CD14-positive monocyte (primary cell): ENCODE measurements around the gene LCNL1. TPM values are rescaled to one million over a fixed set of nuclear protein-coding genes. Genes with fewer than 3 reads are reported as not detected.
A peak's percentile ranks its signal among the peaks of the same experiment; 100 is the strongest.

Source experiments
- DNase-seq, 3 donors: peaks; one replicate each; pipeline ENCODE4 v3.0.0-alpha.2; 2011 to 2022
- H2AFZ ChIP-seq: 2 replicates; pipeline ENCODE4 v1.6.0; 2012; ENCODE audit warnings: mild to moderate bottlenecking, low read depth, low read length, inconsistent platforms; ENCODE audit not compliant: insufficient read depth, poor library complexity, severe bottlenecking
- H3K27ac ChIP-seq, 2 donors: 1 replicate in 1 of 2; 2 replicates in 1 of 2; pipeline ENCODE4 v1.5.1; 2012 to 2013; ENCODE audit warnings: low read length in 2 of 2, control low read depth in 1 of 2, inconsistent platforms in 1 of 2, low read depth in 1 of 2, mild to moderate bottlenecking in 1 of 2
- H3K27me3 ChIP-seq, 2 donors: one replicate each; pipeline versions ENCODE4 v1.6.0 to v1.6.1; 2011 to 2013; ENCODE audit warnings: low read length in 2 of 2; ENCODE audit not compliant: control insufficient read depth in 2 of 2, insufficient read depth in 2 of 2
- H3K36me3 ChIP-seq, 2 donors: replicated peaks in 1 of 2; 1 replicate in 1 of 2; 2 replicates in 1 of 2; pipeline versions ENCODE4 v1.5.1 to v1.6.1; 2012 to 2013; ENCODE audit warnings: low read length in 2 of 2, control low read depth in 1 of 2, inconsistent platforms in 1 of 2, mild to moderate bottlenecking in 1 of 2; ENCODE audit not compliant: insufficient read depth in 2 of 2, control insufficient read depth in 1 of 2
- H3K4me1 ChIP-seq, 2 donors: 1 replicate in 1 of 2; 2 replicates in 1 of 2; pipeline versions ENCODE4 v1.5.1 to v1.6.1; 2012 to 2013; ENCODE audit warnings: low read length in 2 of 2, control low read depth in 1 of 2, inconsistent platforms in 1 of 2, mild to moderate bottlenecking in 1 of 2, moderate library complexity in 1 of 2; ENCODE audit not compliant: insufficient read depth in 2 of 2, control insufficient read depth in 1 of 2
- H3K4me2 ChIP-seq: replicated peaks from 2 replicates; pipeline ENCODE3; 2012; ENCODE audit warnings: low read length, moderate library complexity, mild to moderate bottlenecking; ENCODE audit not compliant: poor library complexity, severe bottlenecking; ENCODE audit errors: extremely low read depth
- H3K4me3 ChIP-seq, 3 experiments: fragments of 200-600 bp in 1 of 3; sonication (generic) in 1 of 3; replicated peaks in 1 of 3; 1 replicate in 2 of 3; 2 replicates in 1 of 3; pipeline ENCODE4 v1.5.1; 2011 to 2013; ENCODE audit warnings: low read length in 3 of 3, mild to moderate bottlenecking in 3 of 3, control low read depth in 2 of 3, low read depth in 2 of 3, inconsistent platforms in 1 of 3, moderate library complexity in 1 of 3
- H3K79me2 ChIP-seq: 2 replicates; pipeline ENCODE4 v1.6.0; 2012; ENCODE audit warnings: mild to moderate bottlenecking, control low read depth, inconsistent platforms, low read length, moderate library complexity; ENCODE audit not compliant: insufficient read depth
- H3K9ac ChIP-seq: 2 replicates; pipeline ENCODE4 v1.6.0; 2017; ENCODE audit warnings: low read length, mild to moderate bottlenecking; ENCODE audit not compliant: insufficient read depth, poor library complexity, severe bottlenecking
- H3K9me3 ChIP-seq, 2 donors: replicated peaks in 1 of 2; 1 replicate in 1 of 2; 2 replicates in 1 of 2; pipeline versions ENCODE4 v1.5.1 to v1.6.1; 2012 to 2013; ENCODE audit warnings: low read length in 2 of 2, control low read depth in 1 of 2; ENCODE audit not compliant: control insufficient read depth in 1 of 2, insufficient read depth in 1 of 2
- H4K20me1 ChIP-seq: 2 replicates; pipeline ENCODE4 v1.6.0; 2012; ENCODE audit warnings: mild to moderate bottlenecking, low read length, control low read depth, moderate library complexity; ENCODE audit not compliant: insufficient read depth
- H3K27ac Mint-ChIP-seq, 7 donors: one replicate each; pipeline ENCODE4 v1.8.0; 2020; ENCODE audit warnings: mild to moderate bottlenecking in 7 of 7, mixed read lengths in 7 of 7, moderate library complexity in 6 of 7, inconsistent platforms in 2 of 7
- H3K27me3 Mint-ChIP-seq, 3 donors: one replicate each; pipeline ENCODE4 v1.8.0; 2021 to 2022; ENCODE audit warnings: low read depth in 3 of 3, mild to moderate bottlenecking in 3 of 3, mixed read lengths in 3 of 3, moderate library complexity in 3 of 3, inconsistent platforms in 1 of 3
- H3K36me3 Mint-ChIP-seq, 2 donors: one replicate each; pipeline ENCODE4 v1.8.0; 2020; ENCODE audit warnings: mixed read lengths in 2 of 2, inconsistent platforms in 1 of 2, mild to moderate bottlenecking in 1 of 2
- H3K4me1 Mint-ChIP-seq: one replicate; pipeline ENCODE4 v1.8.0; 2020; ENCODE audit warnings: mild to moderate bottlenecking, mixed read lengths
- H3K4me3 Mint-ChIP-seq, 2 donors: one replicate each; pipeline ENCODE4 v1.8.0; 2020; ENCODE audit warnings: mild to moderate bottlenecking in 2 of 2, mixed read lengths in 2 of 2, moderate library complexity in 1 of 2
- H3K9me3 Mint-ChIP-seq, 7 donors: one replicate each; pipeline ENCODE4 v1.8.0; 2020 to 2022; ENCODE audit warnings: mixed read lengths in 7 of 7, mild to moderate bottlenecking in 6 of 7, moderate library complexity in 6 of 7, inconsistent platforms in 2 of 7
- CTCF ChIP-seq: fragments of 200-600 bp; IDR thresholded peaks from one replicate; pipeline ENCODE4 v1.8.0; 2022; ENCODE audit warnings: antibody characterized with exemption, mild to moderate bottlenecking
- WGBS: methylation state at CpG from one replicate; pipeline ENCODE4 v1.1.5; 2013; ENCODE audit warnings: missing lambda C conversion rate; ENCODE audit not compliant: insufficient coverage; 5-methylcytosine and 5-hydroxymethylcytosine counted together
- intact Hi-C, 2 donors: fragments of 100-400 bp; cut with micrococcal nuclease; formaldehyde crosslinking; loops; one replicate each; pipeline versions ENCODE4 v1.15.0 to v1.15.1; 2023
- polyA minus RNA-seq: library from RNA; depleted of rRNA, polyadenylated mRNA; stranded (reverse); fragments of >200 nt; gene quantifications from 2 replicates; pipeline ENCODE4 v1.2.3, GENCODE V29; 2012
- polyA plus RNA-seq, 3 donors: library from polyadenylated mRNA; depleted of rRNA in 1 of 3; unstranded in 2 of 3; stranded (reverse) in 1 of 3; fragments of 300-500 nt in 2 of 3; fragments of >200 nt in 1 of 3; fragmentation: Illumina TruSeq in 2 of 3; gene quantifications; 1 replicate in 2 of 3; 2 replicates in 1 of 3; pipeline ENCODE4 v1.2.3, GENCODE V29; 2012 to 2021
- total RNA-seq, 12 experiments: library from RNA in 1 of 12; stranded (reverse) in 1 of 12; fragments of 120-200 nt in 1 of 12; gene quantifications; one replicate each; pipeline ENCODE4 v1.2.4 and lab custom pipeline; 2013 to 2026; ENCODE audit warnings: mixed read lengths in 6 of 12, inconsistent platforms in 1 of 12

Gene LCNL1
- total RNA-seq (2013): 0.02 TPM
- polyA plus RNA-seq (under 1 TPM in 1 of 3 donors, not detected in 2; 0.04 TPM), polyA minus RNA-seq (0.24 TPM in 1 of 2 replicates, not detected in the other), total RNA-seq (lab: John Stamatoyannopoulos, UW) (0 to 0.92 (median 0) reads per million in 11 experiments)

- Histone ChIP-seq H3K36me3 (no peaks in the 10 kb centered on the region), H3K4me3 (no peak within 1 kb of the TSS), H3K9me3 (no peaks in the 10 kb centered on the region), H4K20me1 (no peaks in the 10 kb centered on the region), H3K27ac (no peak within 1 kb of the TSS), H3K27me3 (peaks cover 19 to 44% of the 10 kb centered on the region in 2 donors), H3K9ac (no peak within 1 kb of the TSS), H3K4me2 (no peak within 1 kb of the TSS), H2AFZ (no peak within 1 kb of the TSS), H3K4me1 (peaks cover 5 to 8% of the 10 kb centered on the region in 2 donors), H3K79me2 (no peaks in the 10 kb centered on the region)
- intact Hi-C loops: no loop called here
- Mint-ChIP-seq H3K4me1 (no peaks in the 10 kb centered on the region), H3K27me3 (peaks cover 45 to 68% (median 49%) of the 10 kb centered on the region in 3 donors), H3K4me3 (peak within 1 kb of the TSS in 1 of 2 donors; percentile 46), H3K9me3 (peaks cover 0 to 7% (median 0%) of the 10 kb centered on the region in 7 donors), H3K36me3 (peaks cover 0 to 3% of the 10 kb centered on the region in 2 donors), H3K27ac (peak within 1 kb of the TSS in 1 of 7 donors; percentile 66)
- DNase-seq: no peak
- no peak for TF ChIP-seq CTCF
- WGBS: 90% methylated on average over 16 of the region's 18 CpGs
Measured at GRCh38 chr9:136982232-136983051, at the start of gene LCNL1. Gene LCNL1, plus strand, starts transcription at chr9:136982993. Its CDS starts 594 bp downstream, at chr9:136983587.

- H3K36me3 Mint-ChIP-seq: peaks cover 3 to 12% of the 10 kb centered on the region in 2 donors
- Histone ChIP-seq H3K36me3 (peaks cover 2 to 9% of the 10 kb centered on the region in 2 donors), H3K4me2 (no peak overlapping the region), H4K20me1 (peaks cover 3% of the 10 kb centered on the region), H3K9ac (no peak overlapping the region), H3K27ac (no peak overlapping the region), H2AFZ (no peak overlapping the region), H3K9me3 (no peaks in the 10 kb centered on the region), H3K79me2 (no peaks in the 10 kb centered on the region), H3K4me1 (peaks cover 15 to 16% of the 10 kb centered on the region in 2 donors), H3K4me3 (no peak overlapping the region), H3K27me3 (no peaks in the 10 kb centered on the region)
- intact Hi-C loops: no loop called here
- TF ChIP-seq CTCF: no peak
- no peak overlapping the region for H3K4me3 Mint-ChIP-seq
- DNase-seq: no peak
- H3K9me3 Mint-ChIP-seq: peaks cover 0 to 3% (median 0%) of the 10 kb centered on the region in 7 donors
- 100% methylated on average over 2 of the region's 3 CpGs for WGBS
- H3K27ac Mint-ChIP-seq: no peak overlapping the region
- H3K27me3 Mint-ChIP-seq: no peaks in the 10 kb centered on the region
- peaks cover 30% of the 10 kb centered on the region for H3K4me1 Mint-ChIP-seq
Measured at GRCh38 chr9:136934277-136934676, 48.5 kb upstream of the LCNL1 start.
